Caki2 (cell line): ENCODE measurements around the gene DYNLT3. TPM values are rescaled to one million over a fixed set of nuclear protein-coding genes. Genes with fewer than 3 reads are reported as not detected.

Source experiments
- DNase-seq: peaks from one replicate; pipeline ENCODE4 v3.0.0-alpha.2; 2015; ENCODE audit warnings: low read depth
- in situ Hi-C: cut with HindIII; loops from 2 replicates; pipeline ENCODE4 v1.10.0; 2016; ENCODE audit warnings: low sequenced_read_pairs, low pct_unique_long_range_greater_than_20kb, mixed read lengths
- total RNA-seq: library from RNA; depleted of rRNA; stranded (reverse); fragments of >200 nt; shearing (Covaris generic); gene quantifications from 2 replicates; pipeline ENCODE4 v1.2.3, GENCODE V29; 2014; ENCODE audit warnings: low replicate concordance; rRNA removed

Gene DYNLT3
- total RNA-seq, 1 experiment from 2014 or later = 21.0 TPM

DNA sequence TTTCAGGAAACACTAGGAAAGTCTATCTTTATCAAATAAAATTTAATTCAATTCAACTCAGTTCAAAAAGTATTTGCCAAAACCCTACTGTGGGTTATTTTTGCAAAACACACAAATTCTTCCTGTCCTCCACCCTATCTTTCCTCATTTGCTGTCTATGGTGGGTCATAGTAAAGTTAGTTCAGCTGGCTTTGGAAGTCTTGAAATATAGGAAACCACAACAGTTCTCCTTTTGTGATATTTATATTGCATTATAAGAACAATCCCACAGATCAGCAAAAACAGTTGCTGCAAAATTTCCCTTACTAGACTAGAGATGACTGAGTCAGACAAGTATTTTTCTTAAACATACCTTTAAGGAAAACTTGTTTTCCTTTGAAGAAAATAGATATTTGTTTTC lies 45.3 kb downstream of the DYNLT3 start:
- no peak for DNase-seq
- in situ Hi-C loops = no loop called here

DNA sequence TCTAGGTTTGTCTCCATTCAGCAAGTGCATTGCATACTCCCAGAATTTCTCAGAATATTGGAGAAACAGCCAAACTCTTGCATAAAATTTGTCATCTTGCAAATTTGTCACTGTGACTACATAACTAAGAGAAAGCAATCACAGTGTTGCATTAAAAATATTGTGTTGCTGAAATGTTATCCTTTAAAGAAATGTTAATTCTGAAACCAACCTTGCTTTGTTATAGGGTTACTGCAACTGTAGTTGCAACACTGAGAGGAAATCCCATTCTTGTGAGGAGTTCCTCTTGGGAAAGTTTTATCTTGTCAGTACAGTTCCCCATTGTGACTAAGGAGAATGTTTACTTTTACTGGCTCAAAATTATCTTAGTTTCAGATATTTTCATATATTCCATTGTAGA lies 46.7 kb downstream of the DYNLT3 start:
- no peak for DNase-seq
- in situ Hi-C loops = no loop called here

DNA sequence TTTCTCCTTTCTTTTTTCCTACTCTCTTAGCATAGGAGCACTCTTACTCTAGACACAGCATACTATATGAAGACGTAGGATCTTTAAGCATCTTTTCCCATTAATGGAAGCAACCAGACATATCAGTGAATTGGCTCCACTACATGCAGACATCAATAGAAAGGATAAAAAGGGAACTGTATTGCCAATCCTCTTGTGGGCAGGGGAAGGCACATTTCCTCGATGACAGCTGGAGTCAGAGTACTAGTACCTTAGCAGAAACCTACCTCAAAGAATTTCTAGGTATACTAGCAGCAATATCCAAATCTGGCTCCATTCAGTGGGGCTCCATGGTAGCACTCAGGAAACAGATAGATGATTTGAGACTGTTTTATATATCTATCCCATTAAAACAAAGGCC lies 47.4 kb downstream of the DYNLT3 start:
- no peak for DNase-seq
- in situ Hi-C loops = no loop called here

DNA sequence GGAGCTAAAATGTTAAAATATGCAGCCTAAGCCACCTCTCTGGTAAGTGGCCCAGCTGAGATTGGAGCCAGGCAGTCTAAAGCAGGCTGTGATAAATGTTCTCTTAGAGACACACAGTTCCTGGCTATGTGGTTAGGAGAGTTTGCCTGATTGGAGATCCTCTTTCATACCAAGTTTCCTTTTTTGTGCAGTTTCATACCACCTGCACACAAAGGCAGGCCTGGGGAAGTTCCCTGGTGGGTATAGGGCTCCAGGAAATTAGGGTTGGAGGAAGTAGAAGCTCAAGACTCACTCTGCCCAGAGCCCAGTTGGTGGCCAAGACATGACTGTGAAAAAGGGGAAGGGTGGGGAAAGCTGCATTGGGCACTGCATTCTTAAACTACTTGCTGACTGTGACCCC lies 50.6 kb downstream of the DYNLT3 start:
- in situ Hi-C loops = no loop called here
- DNase-seq = no peak

DNA sequence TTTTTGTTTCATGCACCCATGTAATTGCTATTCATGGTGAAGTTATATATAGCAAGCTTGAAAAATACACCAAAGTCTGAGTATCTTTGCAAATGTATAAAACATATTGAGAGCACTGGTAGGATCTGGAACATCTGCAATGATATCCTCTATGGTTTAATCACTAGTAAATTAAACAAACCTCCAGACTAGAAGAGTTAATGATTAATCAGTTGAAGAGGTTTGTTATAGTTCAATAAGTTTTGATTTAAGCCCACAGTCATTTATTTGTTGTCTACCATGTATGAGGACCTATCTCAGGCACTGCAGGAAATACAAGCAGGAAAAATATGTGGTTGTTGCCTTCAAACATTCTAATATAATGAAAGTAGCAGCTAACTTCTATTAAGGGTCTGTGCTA lies 51.1 kb downstream of the DYNLT3 start:
- peak; percentile 4 for DNase-seq
- in situ Hi-C loops = no loop called here

Other genes with a start within 250 kb of the DYNLT3 start
- gene XK, start 161.8 kb downstream of the DYNLT3 start, total RNA-seq = 0.26 and 1.4 TPM in 2 replicates
- gene CYBB, start 67.5 kb downstream of the DYNLT3 start, total RNA-seq = 0.03 TPM in 1 of 2 replicates, not detected in the other
- not detected in 2 replicates for gene SYTL5, start 159.0 kb upstream of the DYNLT3 start, total RNA-seq